KOPT-K1 (cell line): ENCODE measurements around the gene PJA2.
A peak's percentile ranks its signal among the peaks of the same experiment; 100 is the strongest.

Experiments
- H3K27ac ChIP-seq: fragments of 200-600 bp; sonication (generic); 2 replicates; pipeline ENCODE4 v1.5.1; 2016; ENCODE audit warnings: antibody characterized with exemption, mild to moderate bottlenecking, low read depth, low read length; ENCODE audit not compliant: poor library complexity, severe bottlenecking
- H3K36me3 ChIP-seq: fragments of 200-600 bp; sonication (generic); 2 replicates; pipeline ENCODE4 v1.5.1; 2017; ENCODE audit warnings: antibody characterized with exemption, mild to moderate bottlenecking, low read length, moderate library complexity; ENCODE audit not compliant: insufficient read depth
- H3K9me3 ChIP-seq: fragments of 200-600 bp; sonication (generic); 2 replicates; pipeline ENCODE4 v1.5.1; 2017; ENCODE audit warnings: antibody characterized with exemption, low read length, mild to moderate bottlenecking; ENCODE audit not compliant: insufficient read depth, poor library complexity, severe bottlenecking

PJA2 gene

DNA sequence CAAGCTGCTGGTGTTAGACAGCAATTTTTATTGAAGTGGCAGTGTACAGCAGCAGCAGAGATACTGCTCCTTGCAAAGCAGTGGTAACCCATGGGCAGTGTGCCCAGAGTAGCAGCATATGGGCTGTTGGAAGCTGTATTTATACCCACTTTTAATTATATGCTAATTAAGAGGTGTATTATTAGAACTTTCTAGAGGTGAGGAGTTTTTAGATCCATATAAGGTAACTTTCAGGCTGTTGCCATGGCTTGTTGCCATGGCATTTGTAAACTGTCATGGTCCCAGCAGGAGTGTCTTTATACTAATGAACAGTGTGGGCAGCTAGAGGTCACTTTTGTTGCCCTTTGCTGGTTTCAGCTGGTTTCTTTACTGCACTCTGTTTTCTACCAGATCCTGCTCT lies 3.7 kb upstream of the PJA2 start:
- peaks cover 10% of the 10 kb centered on the region for H3K9me3 ChIP-seq
- no peak overlapping the region for H3K27ac ChIP-seq
- no peaks in the 10 kb centered on the region for H3K36me3 ChIP-seq

DNA sequence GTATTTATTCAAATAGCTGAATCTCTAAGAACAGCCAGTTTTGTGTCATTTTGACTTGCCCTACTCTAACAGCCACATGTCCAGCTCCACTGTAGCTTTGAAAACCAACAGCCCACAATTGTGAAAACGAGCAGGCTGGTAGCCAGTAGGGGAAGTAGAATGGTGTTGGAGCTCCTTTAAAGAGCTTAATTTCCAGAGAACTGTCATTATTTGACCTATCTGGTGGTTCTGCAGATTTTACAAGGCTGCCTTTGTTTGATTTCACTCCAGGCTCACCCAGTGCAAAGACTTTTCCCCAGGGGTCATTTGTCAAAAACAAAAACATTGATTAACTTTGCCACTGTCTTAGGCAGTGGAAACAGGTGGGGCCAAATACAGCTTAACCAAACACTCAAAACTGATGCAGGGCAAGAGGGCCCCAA lies 3.2 kb upstream of the PJA2 start:
- Histone ChIP-seq H3K27ac (no peak overlapping the region), H3K36me3 (no peaks in the 10 kb centered on the region), H3K9me3 (peaks cover 10% of the 10 kb centered on the region)

DNA sequence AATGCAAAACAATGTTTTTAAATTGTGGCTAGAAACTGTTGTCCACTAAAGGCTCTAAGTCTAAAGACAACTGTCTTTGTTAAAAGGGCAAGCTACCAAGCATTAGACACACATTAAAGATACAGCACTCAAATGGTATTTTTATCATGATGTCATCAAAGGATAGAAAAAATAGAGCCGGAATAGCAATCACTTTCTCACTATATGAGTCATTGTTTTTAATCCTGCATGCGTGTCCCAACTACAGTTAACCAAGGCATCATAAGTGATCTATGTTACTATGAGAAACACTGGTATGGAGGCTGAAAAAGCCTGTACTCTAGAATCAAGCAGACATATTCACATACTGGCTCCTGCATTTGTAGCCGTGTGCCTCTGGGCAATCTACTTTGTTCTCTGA lies 1.9 kb upstream of the PJA2 start:
- Histone ChIP-seq H3K36me3 (no peaks in the 10 kb centered on the region), H3K27ac (no peak overlapping the region), H3K9me3 (peaks cover 10% of the 10 kb centered on the region)

DNA sequence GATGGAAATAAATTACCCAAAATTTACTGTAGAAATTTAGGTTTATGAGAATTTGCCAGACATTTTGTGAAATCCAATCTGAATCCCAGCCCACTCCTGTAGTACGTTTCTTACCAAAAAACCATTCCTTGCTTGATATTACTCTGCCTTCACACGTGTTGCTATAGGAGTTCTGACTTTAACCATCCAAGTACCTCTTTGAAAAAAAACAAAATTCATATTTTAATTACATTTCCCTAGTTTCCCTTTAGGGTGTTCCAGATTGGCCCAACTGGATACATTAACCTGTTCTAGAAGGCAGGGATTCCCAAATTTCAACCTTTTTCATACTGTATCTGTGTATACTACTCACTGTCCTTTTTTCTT lies 1.4 kb upstream of the PJA2 start:
- Histone ChIP-seq H3K36me3 (no peaks in the 10 kb centered on the region), H3K9me3 (peaks cover 7% of the 10 kb centered on the region), H3K27ac (peak overlapping the region; percentile 94)

DNA sequence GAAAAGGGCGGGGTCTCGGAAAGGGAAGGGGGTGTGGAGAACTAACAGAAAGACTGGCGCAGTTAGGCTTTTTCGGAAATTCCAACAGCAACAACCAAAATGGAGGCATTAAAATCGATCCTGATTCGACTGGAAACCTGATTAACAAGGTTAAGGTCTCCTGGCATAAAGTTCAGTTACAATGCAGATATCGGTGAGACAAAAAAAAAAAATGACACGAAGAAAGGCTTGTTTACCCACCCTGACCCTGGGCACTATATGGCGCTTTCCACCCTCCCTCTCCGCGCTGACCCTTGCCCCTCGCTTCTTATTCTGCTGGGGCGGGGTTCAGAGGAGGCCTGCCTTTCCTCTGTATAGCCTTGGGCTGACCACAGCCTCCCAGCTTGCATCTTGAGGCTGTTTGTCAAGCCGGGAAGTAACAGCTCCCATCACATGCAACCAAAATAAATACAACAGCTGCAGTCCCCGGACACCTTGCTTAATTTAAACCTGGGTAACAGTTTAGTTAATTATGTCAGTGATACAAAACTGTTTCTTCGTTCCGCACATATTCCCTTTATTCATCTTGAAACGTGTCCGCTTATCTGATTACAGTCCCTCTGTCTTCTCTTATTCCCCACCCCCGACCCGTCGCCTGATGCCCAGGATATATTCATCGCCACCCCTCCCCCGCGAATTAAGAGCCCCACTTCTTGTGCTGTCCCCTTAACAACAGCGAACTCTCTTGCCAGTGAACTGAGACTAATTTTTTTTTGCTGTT lies 795 bp upstream of the PJA2 start:
- Histone ChIP-seq H3K27ac (peak overlapping the region; percentile 94), H3K9me3 (peaks cover 3% of the 10 kb centered on the region), H3K36me3 (no peaks in the 10 kb centered on the region)

DNA sequence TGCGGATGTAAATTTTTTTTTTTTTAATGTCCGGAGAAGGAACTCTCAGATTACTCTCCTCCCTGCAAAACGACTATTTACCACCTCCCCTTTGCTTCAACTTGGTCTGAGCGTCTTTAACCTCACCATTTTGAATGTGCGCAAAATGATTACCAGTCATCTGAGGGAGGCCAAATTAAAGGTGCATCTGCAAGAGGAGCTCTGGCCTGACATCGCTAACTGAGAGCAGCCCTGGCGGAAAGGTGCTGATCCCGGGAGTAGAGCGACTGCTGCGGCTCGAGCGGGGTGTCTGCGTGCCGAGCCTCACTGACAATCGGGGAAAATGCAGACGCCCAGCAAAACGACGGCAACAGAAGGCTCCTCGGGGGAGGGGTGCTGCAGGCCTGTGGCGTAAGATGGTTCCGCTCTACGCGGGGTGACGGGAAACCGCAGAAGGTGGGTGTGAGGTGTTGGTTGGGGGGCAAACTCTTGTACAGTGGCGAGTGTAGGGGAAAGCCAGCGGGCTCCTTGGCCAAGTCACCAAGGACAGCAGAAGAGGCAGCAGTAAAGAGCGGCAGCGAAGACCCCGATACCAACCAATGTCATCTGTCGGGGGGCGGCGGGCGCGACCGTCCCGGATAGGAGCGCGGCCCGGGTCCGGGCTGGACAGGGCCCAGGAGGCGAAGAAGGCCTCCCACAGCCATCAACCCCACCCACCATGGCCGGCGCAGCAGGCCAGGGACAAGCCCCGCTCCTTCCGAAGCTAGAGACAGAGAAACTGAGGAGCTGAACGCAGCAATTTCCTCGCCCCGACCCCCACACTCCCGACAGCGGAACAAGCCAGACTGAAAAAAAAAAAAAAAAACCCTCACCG lies 557 bp downstream of the PJA2 start:
- Histone ChIP-seq H3K9me3 (peaks cover 4% of the 10 kb centered on the region), H3K27ac (peak overlapping the region; percentile 94)

DNA sequence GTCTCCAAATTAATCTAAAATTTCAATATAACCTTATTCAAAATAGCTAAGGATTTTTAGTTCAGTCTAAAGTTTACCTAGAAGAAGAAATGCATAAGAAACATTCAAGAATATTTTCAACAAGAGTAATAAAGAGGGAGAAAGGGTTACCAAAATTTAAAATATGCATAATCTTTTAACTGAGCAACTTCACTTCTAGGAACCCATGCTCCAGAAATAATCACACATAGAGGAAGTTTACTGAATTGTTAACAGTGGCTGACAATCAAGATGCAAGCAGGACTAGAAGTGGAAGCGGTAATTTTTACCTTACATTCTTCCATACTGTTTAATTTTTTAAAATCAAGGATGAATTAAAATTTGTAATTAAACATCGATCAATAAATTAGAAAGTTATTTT lies 1.9 kb downstream of the PJA2 start:
- Histone ChIP-seq H3K9me3 (peaks cover 4% of the 10 kb centered on the region), H3K27ac (peak overlapping the region; percentile 94)

More for the DNA sequence above, 557 bp downstream of the PJA2 start:
- H3K36me3 ChIP-seq = no peaks in the 10 kb centered on the region

DNA sequence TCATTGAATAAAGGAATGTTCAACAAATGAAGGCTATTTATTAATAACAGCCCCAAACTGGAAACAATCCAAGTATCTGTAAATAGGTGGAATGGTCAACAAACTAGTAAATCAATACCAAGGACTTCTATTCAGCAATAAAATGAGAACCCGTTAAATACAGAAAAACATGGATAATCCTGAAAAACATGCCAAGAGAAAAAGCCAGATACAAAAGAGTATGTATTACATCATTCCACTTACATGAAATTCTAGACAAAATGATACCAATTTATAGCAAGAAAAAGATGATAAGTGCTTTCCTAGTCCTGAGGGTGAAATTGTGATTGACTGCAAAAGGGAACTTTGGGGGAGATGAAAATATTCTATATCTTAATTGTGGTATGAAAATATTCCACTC lies 3.1 kb downstream of the PJA2 start:
- H3K9me3 ChIP-seq = peaks cover 4% of the 10 kb centered on the region
- 0 out of 2 replicates have a peak, but pooled peaks cover 5% of the 10 kb centered on the region for H3K36me3 ChIP-seq
- no peak overlapping the region for H3K27ac ChIP-seq

More for the DNA sequence above, 1.9 kb downstream of the PJA2 start:
- H3K36me3 ChIP-seq = 0 out of 2 replicates have a peak, but pooled peaks cover 5% of the 10 kb centered on the region

DNA sequence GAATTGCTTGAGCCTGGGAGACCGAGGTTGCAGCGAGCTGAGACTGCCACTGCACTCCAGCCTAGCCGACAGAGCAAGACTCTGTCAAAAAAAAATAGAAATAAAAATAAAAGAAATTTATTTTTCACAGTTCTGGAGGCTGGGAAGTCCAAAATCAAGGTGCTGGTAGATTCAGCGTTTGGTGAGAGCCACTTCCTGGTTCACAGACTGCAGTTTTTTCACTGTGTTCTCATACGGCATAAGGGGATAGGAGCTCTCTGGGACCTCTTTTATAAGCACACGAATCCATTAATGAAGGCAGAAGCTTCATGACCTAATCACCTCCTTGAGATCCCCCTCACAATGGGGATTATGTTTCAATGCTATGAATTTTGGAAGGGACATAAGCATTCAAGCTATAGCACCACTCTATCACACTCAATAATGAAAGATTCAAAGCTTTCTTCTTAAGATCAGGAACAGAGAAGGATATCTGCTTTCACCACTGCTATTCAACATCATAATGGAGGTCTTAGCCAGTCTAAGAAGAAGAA lies 5.3 kb downstream of the PJA2 start:
- Histone ChIP-seq H3K9me3 (peaks cover 4% of the 10 kb centered on the region), H3K27ac (no peak overlapping the region), H3K36me3 (0 out of 2 replicates have a peak, but pooled peaks cover 5% of the 10 kb centered on the region)

DNA sequence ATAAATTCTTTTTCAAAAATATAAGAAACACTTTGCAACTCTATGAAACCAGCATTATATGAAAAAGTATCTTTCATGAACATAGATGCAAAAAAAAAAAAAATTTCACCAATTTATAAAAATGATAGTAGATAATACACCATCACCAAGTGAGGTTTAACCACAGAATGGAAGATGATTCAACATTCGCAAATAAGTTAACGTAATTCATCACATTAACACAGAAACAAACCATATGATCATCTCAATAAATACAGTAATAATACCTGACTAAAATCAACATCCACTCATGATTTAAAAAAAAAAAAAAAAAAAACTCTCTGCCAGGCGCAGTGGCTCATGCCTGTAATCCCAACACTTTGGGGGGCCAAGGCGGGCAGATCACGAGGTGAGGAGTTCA lies 6.3 kb downstream of the PJA2 start:
- peaks cover 4% of the 10 kb centered on the region for H3K9me3 ChIP-seq
- H3K27ac ChIP-seq = no peak overlapping the region
- H3K36me3 ChIP-seq = 0 out of 2 replicates have a peak, but pooled peaks cover 5% of the 10 kb centered on the region

DNA sequence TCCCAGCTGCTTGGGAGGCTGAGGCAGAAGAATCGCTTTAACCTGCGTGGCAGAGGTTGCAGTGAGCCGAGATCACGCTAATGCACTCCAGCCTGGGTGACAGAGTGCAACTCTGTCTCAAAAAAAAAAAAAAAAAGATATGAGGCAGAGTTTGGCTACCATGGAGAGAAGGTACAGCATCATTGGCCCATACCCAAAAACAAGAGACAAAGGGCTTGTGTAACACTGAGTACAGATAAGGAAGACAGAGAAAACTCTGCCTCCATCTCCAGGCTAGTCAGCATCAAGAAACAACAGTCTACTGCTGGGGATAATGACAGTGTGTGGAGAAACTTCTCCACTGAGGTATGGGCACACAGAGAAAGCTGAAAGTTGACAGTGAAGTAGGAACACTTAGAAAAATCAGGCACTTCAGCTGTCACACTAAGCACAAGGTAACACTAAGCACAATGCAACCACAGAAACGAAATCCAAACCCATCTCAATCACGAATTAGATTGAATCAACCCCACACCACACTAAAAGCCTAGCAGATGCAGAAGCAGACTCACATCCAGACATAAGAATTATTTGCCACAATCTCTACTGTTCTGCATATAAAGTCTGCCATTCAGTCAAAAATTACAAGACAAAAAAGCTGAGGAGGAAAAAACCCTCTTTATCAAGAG lies 10.5 kb downstream of the PJA2 start:
- no peak overlapping the region for H3K27ac ChIP-seq
- 0 out of 2 replicates have a peak, but pooled peaks cover 5% of the 10 kb centered on the region for H3K36me3 ChIP-seq
- H3K9me3 ChIP-seq = peaks cover 10% of the 10 kb centered on the region

DNA sequence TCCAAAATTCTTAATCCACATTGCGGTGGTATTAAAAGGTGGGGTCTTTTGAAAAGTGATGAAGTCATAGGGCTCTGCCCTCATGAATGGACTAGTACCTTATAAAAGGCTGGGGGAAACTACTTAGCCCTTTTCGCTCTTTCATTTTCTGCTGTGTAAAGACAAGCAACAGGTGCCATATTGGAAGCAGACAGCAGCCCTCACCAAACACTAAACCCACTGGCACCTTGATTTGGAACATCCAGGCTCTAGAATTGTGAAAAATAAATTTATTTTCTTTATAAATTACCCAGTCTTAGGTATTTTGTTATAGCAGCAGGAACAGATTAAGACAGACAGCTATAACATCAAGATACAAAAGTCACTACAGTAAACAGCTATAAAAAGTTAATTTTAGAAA lies 12.8 kb downstream of the PJA2 start:
- H3K36me3 ChIP-seq = no peaks in the 10 kb centered on the region
- no peak overlapping the region for H3K27ac ChIP-seq
- peaks cover 13% of the 10 kb centered on the region for H3K9me3 ChIP-seq

DNA sequence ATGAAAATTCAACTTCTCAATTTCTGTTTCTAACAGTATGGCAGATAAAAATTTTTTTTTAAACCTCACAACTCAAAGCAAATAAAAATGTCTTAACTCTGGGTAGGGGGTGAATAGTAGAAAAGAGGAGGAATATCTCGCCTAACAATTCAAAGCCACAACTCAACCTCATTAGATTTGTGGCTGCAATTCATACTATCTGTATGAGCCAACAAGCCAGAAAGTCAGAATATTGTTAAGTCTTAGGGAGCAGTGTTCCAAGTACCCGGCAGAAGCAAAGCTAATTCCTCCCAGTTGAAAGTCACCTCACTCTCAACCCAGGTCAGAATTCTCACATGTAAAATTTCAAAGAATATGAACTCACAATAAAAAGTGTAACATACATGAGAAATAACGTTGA lies 15.0 kb downstream of the PJA2 start:
- Histone ChIP-seq H3K36me3 (no peaks in the 10 kb centered on the region), H3K27ac (no peak overlapping the region), H3K9me3 (peaks cover 20% of the 10 kb centered on the region)

DNA sequence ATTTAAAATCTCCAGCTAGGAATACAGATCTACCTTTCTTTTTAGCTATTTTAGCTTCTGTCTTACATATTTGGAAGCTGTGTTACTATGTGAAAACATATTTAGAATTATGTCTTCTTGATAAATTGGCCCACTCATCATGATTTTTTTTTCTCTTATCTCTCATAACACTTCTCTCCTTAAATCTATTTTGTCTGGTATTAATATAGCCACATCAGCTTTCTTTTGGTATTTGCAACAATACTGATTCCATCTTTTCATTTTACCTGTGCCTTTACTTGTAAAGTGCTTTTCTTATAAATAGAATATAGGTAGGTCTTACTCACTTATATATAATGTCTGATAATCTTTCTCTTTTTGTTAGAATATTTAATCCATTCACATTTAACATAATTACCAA lies 19.6 kb downstream of the PJA2 start:
- Histone ChIP-seq H3K27ac (no peak overlapping the region), H3K9me3 (peaks cover 10% of the 10 kb centered on the region), H3K36me3 (no peaks in the 10 kb centered on the region)

DNA sequence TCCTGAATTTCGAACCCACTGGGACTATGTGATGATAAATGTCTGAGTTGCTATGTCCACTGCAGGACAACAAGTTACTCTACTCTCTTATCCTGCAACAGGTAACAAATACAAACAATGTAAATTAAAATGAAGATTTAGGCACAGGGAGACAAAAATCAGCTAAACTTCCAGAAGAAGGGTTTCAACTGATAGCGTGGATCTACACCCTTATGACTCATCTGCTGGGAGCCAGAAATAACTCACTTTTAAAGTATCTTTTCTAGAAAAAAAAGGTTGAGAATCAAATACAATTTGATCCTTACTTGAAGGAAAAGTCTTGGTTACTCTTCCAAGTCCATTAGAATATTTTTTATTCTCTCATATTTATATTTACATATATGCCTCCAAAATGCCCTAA lies 21.4 kb downstream of the PJA2 start:
- peaks cover under 1% of the 10 kb centered on the region; the same call in 1 of the 2 replicates for H3K36me3 ChIP-seq
- peaks cover 10% of the 10 kb centered on the region for H3K9me3 ChIP-seq
- H3K27ac ChIP-seq = no peak overlapping the region
